ACC112 (cell line): Measurements from ENCODE around the gene FCHO2.

ENCODE experiments used
- H2AFZ ChIP-seq: fragments of 200-600 bp; sonication (generic); one replicate; pipeline ENCODE4 v1.6.0; 2017; ENCODE audit warnings: antibody characterized with exemption, low read length; ENCODE audit not compliant: unreplicated experiment
- H3K27ac ChIP-seq: fragments of 200-600 bp; sonication (generic); 2 replicates; pipeline ENCODE4 v1.5.1; 2014; ENCODE audit warnings: low read depth, mild to moderate bottlenecking, antibody characterized with exemption, low read length, moderate library complexity
- H3K27me3 ChIP-seq: fragments of 200-600 bp; sonication (generic); 2 replicates; pipeline ENCODE4 v1.6.1; 2014; ENCODE audit warnings: mild to moderate bottlenecking, antibody characterized with exemption, low read length, moderate library complexity, mixed read lengths; ENCODE audit not compliant: insufficient read depth
- H3K36me3 ChIP-seq: fragments of 200-600 bp; sonication (generic); 2 replicates; pipeline ENCODE4 v1.6.1; 2016; ENCODE audit warnings: mild to moderate bottlenecking, antibody characterized with exemption, low read length, moderate library complexity, mixed read lengths; ENCODE audit not compliant: insufficient read depth
- H3K4me1 ChIP-seq: fragments of 200-600 bp; sonication (generic); one replicate; pipeline ENCODE4 v1.6.1; 2016; ENCODE audit warnings: low read length, mixed read lengths; ENCODE audit not compliant: insufficient read depth, unreplicated experiment, control insufficient read depth
- H3K4me3 ChIP-seq: fragments of 200-600 bp; sonication (generic); 2 replicates; pipeline ENCODE4 v1.5.1; 2014; ENCODE audit warnings: mild to moderate bottlenecking, low read depth, low read length
- H3K79me2 ChIP-seq: fragments of 200-600 bp; sonication (generic); one replicate; pipeline ENCODE4 v1.6.0; 2016; ENCODE audit warnings: low read length; ENCODE audit not compliant: control insufficient read depth, unreplicated experiment, insufficient read depth

Gene FCHO2

GRCh38 chr5:73119451-73120157 lies 163.8 kb downstream of the FCHO2 start:
- H3K27me3 ChIP-seq, result no peaks in the 10 kb centered on the region
- H3K4me1 ChIP-seq, result peaks cover 50% of the 10 kb centered on the region
- H2AFZ ChIP-seq, result peak overlapping the region; percentile 87
- H3K79me2 ChIP-seq, result peaks cover 16% of the 10 kb centered on the region
- peak overlapping the region; percentile 92 for H3K4me3 ChIP-seq
- H3K27ac ChIP-seq, result no peak overlapping the region
- peaks cover 5% of the 10 kb centered on the region; the same call in 1 of the 2 replicates for H3K36me3 ChIP-seq

GRCh38 chr5:73120222-73121118 lies 164.6 kb downstream of the FCHO2 start, which contains the start of gene TMEM171:
Gene TMEM171 (plus strand): TSS chr5:73120575. CDS start chr5:73123374, 2,799 bp downstream.
- Histone ChIP-seq H3K27ac (no peak within 1 kb of the TSS), H3K4me3 (peak within 1 kb of the TSS; percentile 92)

GRCh38 chr5:73121119-73121463 lies 165.2 kb downstream of the FCHO2 start:
- H2AFZ ChIP-seq, result peak overlapping the region; percentile 87

More at GRCh38 chr5:73120222-73121118, 164.6 kb downstream of the FCHO2 start, which contains the start of gene TMEM171:
- Histone ChIP-seq H2AFZ (peak within 1 kb of the TSS; percentile 87), H3K79me2 (peaks cover 16% of the 10 kb centered on the region), H3K4me1 (peaks cover 42% of the 10 kb centered on the region), H3K36me3 (peaks cover 5% of the 10 kb centered on the region; the same call in 1 of the 2 replicates), H3K27me3 (no peaks in the 10 kb centered on the region)

GRCh38 chr5:73122875-73123810 lies 167.3 kb downstream of the FCHO2 start:
- peaks cover 32% of the 10 kb centered on the region for H3K4me1 ChIP-seq
- H3K79me2 ChIP-seq, result peaks cover 16% of the 10 kb centered on the region
- H3K27me3 ChIP-seq, result no peaks in the 10 kb centered on the region
- peaks cover 5% of the 10 kb centered on the region; the same call in 1 of the 2 replicates for H3K36me3 ChIP-seq
- H3K4me3 ChIP-seq, result peak overlapping the region; percentile 92
- peak overlapping the region; percentile 36 for H2AFZ ChIP-seq
- H3K27ac ChIP-seq, result peak overlapping the region; percentile 86

More at GRCh38 chr5:73121119-73121463, 165.2 kb downstream of the FCHO2 start:
- Histone ChIP-seq H3K36me3 (peaks cover 5% of the 10 kb centered on the region; the same call in 1 of the 2 replicates), H3K79me2 (peaks cover 16% of the 10 kb centered on the region), H3K4me3 (peak overlapping the region; percentile 92), H3K4me1 (peaks cover 36% of the 10 kb centered on the region), H3K27ac (no peak overlapping the region), H3K27me3 (no peaks in the 10 kb centered on the region)

- Histone ChIP-seq H3K27ac (no peak overlapping the region), H3K27me3 (no peaks in the 10 kb centered on the region), H3K79me2 (peaks cover 16% of the 10 kb centered on the region), H3K36me3 (peaks cover 11% of the 10 kb centered on the region; the same call in 1 of the 2 replicates), H3K4me1 (peaks cover 23% of the 10 kb centered on the region), H3K4me3 (no peak overlapping the region), H2AFZ (no peak overlapping the region)
Observed at GRCh38 chr5:73125289-73125688, 169.4 kb downstream of the FCHO2 start.

- H3K79me2 ChIP-seq, result peaks cover 10% of the 10 kb centered on the region
- H3K4me3 ChIP-seq, result no peak overlapping the region
- no peak overlapping the region for H2AFZ ChIP-seq
- peaks cover 21% of the 10 kb centered on the region for H3K4me1 ChIP-seq
- H3K36me3 ChIP-seq, result peaks cover 11% of the 10 kb centered on the region; the same call in 1 of the 2 replicates
- H3K27me3 ChIP-seq, result no peaks in the 10 kb centered on the region
- no peak overlapping the region for H3K27ac ChIP-seq
Observed at GRCh38 chr5:73126381-73126780, 170.5 kb downstream of the FCHO2 start.

GRCh38 chr5:73126957-73127356 lies 171.1 kb downstream of the FCHO2 start:
- Histone ChIP-seq H3K27ac (no peak overlapping the region), H2AFZ (no peak overlapping the region), H3K79me2 (peaks cover 4% of the 10 kb centered on the region), H3K36me3 (peaks cover 11% of the 10 kb centered on the region; the same call in 1 of the 2 replicates), H3K27me3 (no peaks in the 10 kb centered on the region), H3K4me3 (no peak overlapping the region), H3K4me1 (peaks cover 15% of the 10 kb centered on the region)

- Histone ChIP-seq H3K27ac (no peak overlapping the region), H2AFZ (no peak overlapping the region), H3K4me3 (no peak overlapping the region), H3K4me1 (no peaks in the 10 kb centered on the region), H3K79me2 (no peaks in the 10 kb centered on the region), H3K36me3 (peaks cover 6% of the 10 kb centered on the region; the same call in 1 of the 2 replicates), H3K27me3 (no peaks in the 10 kb centered on the region)
Observed at GRCh38 chr5:73129143-73129542, 173.3 kb downstream of the FCHO2 start.

GRCh38 chr5:73130811-73131210 lies 175.0 kb downstream of the FCHO2 start:
- Histone ChIP-seq H3K4me3 (no peak overlapping the region), H3K4me1 (no peaks in the 10 kb centered on the region), H2AFZ (no peak overlapping the region), H3K27me3 (no peaks in the 10 kb centered on the region), H3K79me2 (no peaks in the 10 kb centered on the region), H3K27ac (no peak overlapping the region), H3K36me3 (peaks cover 6% of the 10 kb centered on the region; the same call in 1 of the 2 replicates)
